ENCODE results near the gene PRKN. TPM values are rescaled to one million over a fixed set of nuclear protein-coding genes. Genes with fewer than 3 reads are reported as not detected.

Gene PRKN
- total RNA-seq, 1 donor from 2014 or later, result 1.3 TPM

DNA sequence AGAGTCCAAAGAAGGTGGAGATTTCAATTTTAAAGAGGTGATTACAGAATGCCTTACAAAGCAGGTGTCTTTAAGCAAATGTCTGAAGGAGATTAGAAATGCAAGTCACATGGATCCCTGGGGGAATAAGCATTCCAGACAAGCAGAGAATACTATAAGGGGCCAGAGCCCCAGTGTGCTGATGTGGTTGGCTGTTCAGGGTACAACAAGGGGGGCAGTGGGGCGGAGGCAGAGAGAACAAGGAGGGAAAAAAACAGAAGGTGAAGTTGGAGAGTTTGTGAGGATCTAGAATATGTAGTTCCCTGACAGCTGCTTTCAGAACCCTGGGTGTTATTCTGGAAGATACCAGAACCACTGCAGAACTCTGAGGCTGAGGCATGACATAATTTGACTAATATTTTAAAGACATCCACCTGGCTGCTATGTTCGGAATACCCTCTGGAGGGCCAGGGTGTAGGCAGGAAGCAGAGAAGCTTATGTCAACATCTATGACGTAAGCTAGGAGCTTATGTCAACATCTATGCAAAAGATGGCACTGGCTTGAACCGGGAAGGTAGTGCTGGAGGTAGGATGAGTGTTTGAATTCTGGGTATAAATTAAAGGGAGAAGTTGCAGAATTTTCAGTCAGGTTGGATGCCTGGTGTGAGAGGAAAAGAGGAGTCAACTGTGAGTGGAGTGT lies 1177.5 kb downstream of the PRKN start:
- Histone ChIP-seq H3K79me2 (ENCODE audit: insufficient read depth, low read length) (no peaks in the 10 kb centered on the region), H3K4me3 (ENCODE audit: insufficient read depth, low read depth, low read length) (no peak overlapping the region), H2AFZ (ENCODE audit: low read depth, low read length) (no peak overlapping the region), H3K4me2 (ENCODE audit: low read length) (no peak overlapping the region), H3K27ac (ENCODE audit: low read depth, low read length) (no peak overlapping the region), H3K4me1 (ENCODE audit: insufficient read depth, low read length) (no peaks in the 10 kb centered on the region), H3K9ac (ENCODE audit: low read length) (no peak overlapping the region), H4K20me1 (ENCODE audit: insufficient read depth, low read length) (no peaks in the 10 kb centered on the region), H3K27me3 (ENCODE audit: insufficient read depth, low read length) (no peaks in the 10 kb centered on the region), H3K9me3 (ENCODE audit: insufficient read depth, low read depth, low read length) (no peaks in the 10 kb centered on the region), H3K36me3 (ENCODE audit: insufficient read depth, low read length) (no peaks in the 10 kb centered on the region)
- H3K9me3 Mint-ChIP-seq (ENCODE audit: unreplicated experiment), result peaks cover 19% of the 10 kb centered on the region
- no peaks in the 10 kb centered on the region for H3K36me3 Mint-ChIP-seq (ENCODE audit: low read depth, unreplicated experiment)
- H3K27me3 Mint-ChIP-seq (ENCODE audit: low read depth, unreplicated experiment), result peaks cover 2% of the 10 kb centered on the region
- FAIRE-seq (no peak), DNase-seq (ENCODE audit: low read depth) (no peak)
- TF ChIP-seq, protein P1, sequence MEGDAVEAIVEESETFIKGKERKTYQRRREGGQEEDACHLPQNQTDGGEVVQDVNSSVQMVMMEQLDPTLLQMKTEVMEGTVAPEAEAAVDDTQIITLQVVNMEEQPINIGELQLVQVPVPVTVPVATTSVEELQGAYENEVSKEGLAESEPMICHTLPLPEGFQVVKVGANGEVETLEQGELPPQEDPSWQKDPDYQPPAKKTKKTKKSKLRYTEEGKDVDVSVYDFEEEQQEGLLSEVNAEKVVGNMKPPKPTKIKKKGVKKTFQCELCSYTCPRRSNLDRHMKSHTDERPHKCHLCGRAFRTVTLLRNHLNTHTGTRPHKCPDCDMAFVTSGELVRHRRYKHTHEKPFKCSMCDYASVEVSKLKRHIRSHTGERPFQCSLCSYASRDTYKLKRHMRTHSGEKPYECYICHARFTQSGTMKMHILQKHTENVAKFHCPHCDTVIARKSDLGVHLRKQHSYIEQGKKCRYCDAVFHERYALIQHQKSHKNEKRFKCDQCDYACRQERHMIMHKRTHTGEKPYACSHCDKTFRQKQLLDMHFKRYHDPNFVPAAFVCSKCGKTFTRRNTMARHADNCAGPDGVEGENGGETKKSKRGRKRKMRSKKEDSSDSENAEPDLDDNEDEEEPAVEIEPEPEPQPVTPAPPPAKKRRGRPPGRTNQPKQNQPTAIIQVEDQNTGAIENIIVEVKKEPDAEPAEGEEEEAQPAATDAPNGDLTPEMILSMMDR (IDR thresholded peaks at IDR 0.05; ENCODE audit: insufficient read depth, low read depth, low read length), result no peak
- no peak for TF ChIP-seq EZH2 (IDR thresholded peaks at IDR 0.05; ENCODE audit: insufficient read depth, low read length)
- no peak overlapping the region for H3K27ac Mint-ChIP-seq (ENCODE audit: unreplicated experiment)
- H3K4me3 Mint-ChIP-seq (ENCODE audit: unreplicated experiment), result no peak overlapping the region
- H3K4me1 Mint-ChIP-seq (ENCODE audit: low read depth, unreplicated experiment), result peaks cover 5% of the 10 kb centered on the region

DNA sequence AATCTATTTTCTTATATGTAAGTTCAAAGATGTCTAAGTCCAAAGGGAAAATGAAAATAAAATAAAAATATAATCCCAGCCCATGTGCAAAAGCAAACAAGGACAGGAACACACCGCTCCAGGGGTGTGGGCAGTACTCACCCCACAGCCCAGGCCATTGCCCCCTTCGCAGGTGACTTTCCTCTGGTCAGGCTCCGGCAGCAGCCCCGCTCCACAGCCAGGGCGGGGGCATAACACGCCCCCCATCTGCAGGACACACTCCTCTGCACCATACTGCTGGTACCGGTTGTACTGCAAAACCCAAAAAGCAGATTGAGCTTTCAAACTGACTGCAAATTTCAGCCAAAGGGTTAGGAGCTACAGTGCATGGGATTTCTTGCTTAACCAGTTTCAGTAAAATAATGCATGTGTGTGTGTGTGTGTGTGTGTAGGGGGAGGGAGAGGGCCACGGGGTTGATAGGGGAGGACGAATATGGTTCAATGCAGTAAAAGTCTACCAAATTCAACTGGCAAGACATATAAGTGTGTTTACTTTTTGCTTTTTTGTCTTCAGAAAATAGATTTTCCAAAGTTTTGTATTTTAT lies 1178.8 kb downstream of the PRKN start:
- Histone ChIP-seq H3K9ac (ENCODE audit: low read length) (no peak overlapping the region), H3K4me1 (ENCODE audit: insufficient read depth, low read length) (no peaks in the 10 kb centered on the region), H3K27ac (ENCODE audit: low read depth, low read length) (no peak overlapping the region), H3K36me3 (ENCODE audit: insufficient read depth, low read length) (no peaks in the 10 kb centered on the region), H3K27me3 (ENCODE audit: insufficient read depth, low read length) (no peaks in the 10 kb centered on the region), H4K20me1 (ENCODE audit: insufficient read depth, low read length) (no peaks in the 10 kb centered on the region), H3K4me2 (ENCODE audit: low read length) (no peak overlapping the region), H3K4me3 (ENCODE audit: insufficient read depth, low read depth, low read length) (no peak overlapping the region), H3K9me3 (ENCODE audit: insufficient read depth, low read depth, low read length) (no peaks in the 10 kb centered on the region), H3K79me2 (ENCODE audit: insufficient read depth, low read length) (no peaks in the 10 kb centered on the region), H2AFZ (ENCODE audit: low read depth, low read length) (no peak overlapping the region)
- no peak for FAIRE-seq
- peaks cover 15% of the 10 kb centered on the region for H3K9me3 Mint-ChIP-seq (ENCODE audit: unreplicated experiment)
- H3K4me3 Mint-ChIP-seq (ENCODE audit: unreplicated experiment), result no peak overlapping the region
- peaks cover 2% of the 10 kb centered on the region for H3K27me3 Mint-ChIP-seq (ENCODE audit: low read depth, unreplicated experiment)
- TF ChIP-seq, protein P1 (IDR thresholded peaks at IDR 0.05; ENCODE audit: insufficient read depth, low read depth, low read length), result no peak
- TF ChIP-seq EZH2 (IDR thresholded peaks at IDR 0.05; ENCODE audit: insufficient read depth, low read length), result no peak
- DNase-seq (ENCODE audit: low read depth), result no peak
- H3K36me3 Mint-ChIP-seq (ENCODE audit: low read depth, unreplicated experiment), result no peaks in the 10 kb centered on the region
- H3K4me1 Mint-ChIP-seq (ENCODE audit: low read depth, unreplicated experiment), result peaks cover 5% of the 10 kb centered on the region
- H3K27ac Mint-ChIP-seq (ENCODE audit: unreplicated experiment), result no peak overlapping the region

DNA sequence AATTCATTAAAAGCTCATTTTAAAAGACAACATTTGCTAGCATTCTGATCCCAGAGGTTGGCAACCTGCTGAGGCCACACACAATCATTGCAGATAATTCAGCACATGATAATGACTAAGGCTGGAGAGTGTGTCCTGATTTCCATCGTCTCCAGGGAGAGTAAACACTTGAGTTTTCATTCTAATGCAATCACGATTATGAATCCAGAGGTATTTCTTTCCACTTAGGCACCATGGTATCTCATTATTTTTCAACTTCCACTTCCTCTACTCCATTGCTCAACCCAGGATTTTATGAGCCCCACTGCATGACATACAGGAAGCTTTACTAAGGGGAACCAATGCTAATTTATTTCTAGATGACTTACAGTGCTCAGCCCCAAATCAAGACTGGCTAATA lies 1179.9 kb downstream of the PRKN start:
- peak; percentile 24 for DNase-seq (ENCODE audit: low read depth)
- TF ChIP-seq, protein P1 (IDR thresholded peaks at IDR 0.05; ENCODE audit: insufficient read depth, low read depth, low read length), result no peak
- TF ChIP-seq EZH2 (IDR thresholded peaks at IDR 0.05; ENCODE audit: insufficient read depth, low read length), result no peak
- Histone ChIP-seq H3K79me2 (ENCODE audit: insufficient read depth, low read length) (no peaks in the 10 kb centered on the region), H3K4me1 (ENCODE audit: insufficient read depth, low read length) (no peaks in the 10 kb centered on the region), H3K9ac (ENCODE audit: low read length) (no peak overlapping the region), H3K9me3 (ENCODE audit: insufficient read depth, low read depth, low read length) (no peaks in the 10 kb centered on the region), H3K36me3 (ENCODE audit: insufficient read depth, low read length) (no peaks in the 10 kb centered on the region), H3K4me2 (ENCODE audit: low read length) (no peak overlapping the region), H3K27me3 (ENCODE audit: insufficient read depth, low read length) (no peaks in the 10 kb centered on the region), H2AFZ (ENCODE audit: low read depth, low read length) (no peak overlapping the region), H4K20me1 (ENCODE audit: insufficient read depth, low read length) (no peaks in the 10 kb centered on the region), H3K27ac (ENCODE audit: low read depth, low read length) (no peak overlapping the region), H3K4me3 (ENCODE audit: insufficient read depth, low read depth, low read length) (no peak overlapping the region)
- Mint-ChIP-seq H3K4me1 (ENCODE audit: low read depth, unreplicated experiment) (peaks cover 5% of the 10 kb centered on the region), H3K27ac (ENCODE audit: unreplicated experiment) (no peak overlapping the region), H3K9me3 (ENCODE audit: unreplicated experiment) (peaks cover 11% of the 10 kb centered on the region), H3K4me3 (ENCODE audit: unreplicated experiment) (no peak overlapping the region), H3K27me3 (ENCODE audit: low read depth, unreplicated experiment) (peaks cover 2% of the 10 kb centered on the region), H3K36me3 (ENCODE audit: low read depth, unreplicated experiment) (no peaks in the 10 kb centered on the region)
- no peak for FAIRE-seq
